Activated T-helper 2 cell treated with anti-CD3 and anti-CD28 coated beads, Interferon-gamma antibody, Interleukin-2, Interleukin-4, amounts not matched to agents 10 μg/mL and 5 μg/mL and 100 μg/mL, durations not matched to agents 14 hours and 24 hours and 36 hours (primary cell): ENCODE measurements around the gene EN2. TPM values are rescaled to one million over a fixed set of nuclear protein-coding genes. Genes with fewer than 3 reads are reported as not detected.

Source experiments
- DNase-seq: peaks from one replicate; pipeline ENCODE4 v3.0.0; 2021; ENCODE audit warnings: low spot score
- H3K27ac Mint-ChIP-seq: one replicate; pipeline ENCODE4 v1.8.0; 2021; ENCODE audit warnings: mixed read lengths
- H3K27me3 Mint-ChIP-seq: one replicate; pipeline ENCODE4 v1.8.0; 2021; ENCODE audit warnings: low read depth, mixed read lengths
- H3K36me3 Mint-ChIP-seq: one replicate; pipeline ENCODE4 v1.8.0; 2021; ENCODE audit warnings: low read depth, mixed read lengths
- H3K4me1 Mint-ChIP-seq: one replicate; pipeline ENCODE4 v1.8.0; 2021; ENCODE audit warnings: low read depth, mixed read lengths
- H3K4me3 Mint-ChIP-seq: one replicate; pipeline ENCODE4 v1.8.0; 2021; ENCODE audit warnings: low read depth, mild to moderate bottlenecking, moderate library complexity, mixed read lengths
- H3K9me3 Mint-ChIP-seq: one replicate; pipeline ENCODE4 v1.8.0; 2021; ENCODE audit warnings: mixed read lengths
- intact Hi-C: fragments of 100-400 bp; cut with micrococcal nuclease; formaldehyde crosslinking; loops from one replicate; pipeline ENCODE4 v1.15.1; 2023
- total RNA-seq: library from RNA; stranded (reverse); gene quantifications from 2 replicates; pipeline ENCODE4 v1.2.3, GENCODE V29; 2022

The EN2 gene
- total RNA-seq, 1 donor from 2014 or later: not detected

DNA sequence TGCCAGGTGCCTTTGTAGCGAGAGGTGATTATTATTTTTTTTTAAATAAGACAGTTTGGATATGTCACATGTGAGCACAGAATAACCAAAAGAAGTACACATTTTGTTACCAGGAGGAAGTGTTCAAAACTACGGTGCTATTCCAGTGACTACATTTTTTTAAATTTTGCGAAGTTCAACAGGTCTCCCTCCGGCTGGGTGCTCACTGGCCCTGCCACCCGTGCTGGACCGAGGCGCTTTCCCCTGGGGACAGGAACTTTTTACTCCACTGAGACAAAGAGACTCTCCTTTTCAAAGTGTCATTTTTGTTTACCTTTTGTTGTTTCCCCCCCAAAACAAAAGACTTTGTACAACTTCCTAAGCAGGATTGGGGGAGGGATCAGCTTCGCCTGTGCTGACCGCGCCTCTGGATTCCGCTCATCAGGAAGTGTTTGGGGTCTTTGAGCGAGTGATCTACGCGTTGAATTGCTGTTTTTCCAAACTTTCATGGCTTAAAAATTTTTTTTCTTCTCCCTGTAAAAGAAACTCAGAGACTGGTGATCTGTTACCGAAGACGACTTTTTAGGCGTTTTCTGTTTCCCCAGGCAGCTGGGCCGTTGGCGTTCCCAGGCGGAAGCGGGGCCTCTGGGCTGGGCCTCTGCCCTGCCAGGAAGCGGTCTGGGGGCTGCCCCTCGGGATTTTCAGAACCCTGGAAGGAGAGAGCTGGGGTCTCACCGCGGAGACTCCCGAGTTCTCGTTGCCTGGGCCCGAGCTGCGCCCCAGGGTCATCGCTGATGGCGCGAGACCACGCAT lies 7.2 kb downstream of the EN2 start:
- Mint-ChIP-seq H3K36me3 (no peaks in the 10 kb centered on the region), H3K27me3 (peaks cover 78% of the 10 kb centered on the region), H3K4me1 (no peaks in the 10 kb centered on the region), H3K9me3 (no peaks in the 10 kb centered on the region), H3K4me3 (no peak overlapping the region), H3K27ac (no peak overlapping the region)
- intact Hi-C loops: no loop called here
- no peak for DNase-seq

DNA sequence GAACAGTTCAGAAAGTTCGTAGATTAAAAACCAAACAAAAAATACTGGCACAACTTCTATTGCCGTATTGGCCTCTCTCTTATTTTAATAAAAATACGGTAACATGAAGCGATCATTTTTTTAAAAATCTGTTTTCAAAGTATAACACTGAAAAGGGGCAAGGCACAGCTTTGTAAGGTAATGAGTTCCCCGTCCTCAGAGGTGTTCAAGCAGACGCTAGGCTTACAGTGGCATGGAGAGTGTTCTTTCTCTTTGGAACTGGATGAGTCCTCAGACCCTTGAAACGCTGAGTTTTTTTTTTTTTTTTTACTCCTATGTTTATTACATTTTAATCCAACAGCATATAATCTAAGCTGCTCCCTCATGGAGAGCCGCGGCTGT lies 7.8 kb downstream of the EN2 start:
- Mint-ChIP-seq H3K4me1 (no peaks in the 10 kb centered on the region), H3K9me3 (no peaks in the 10 kb centered on the region), H3K27me3 (peaks cover 82% of the 10 kb centered on the region), H3K4me3 (no peak overlapping the region), H3K27ac (no peak overlapping the region), H3K36me3 (no peaks in the 10 kb centered on the region)
- intact Hi-C loops: loop anchor here (2.0 kb wide), 2 partner anchors 13 to 339 kb away; no protein-coding TSS in a partner anchor
- DNase-seq: no peak

DNA sequence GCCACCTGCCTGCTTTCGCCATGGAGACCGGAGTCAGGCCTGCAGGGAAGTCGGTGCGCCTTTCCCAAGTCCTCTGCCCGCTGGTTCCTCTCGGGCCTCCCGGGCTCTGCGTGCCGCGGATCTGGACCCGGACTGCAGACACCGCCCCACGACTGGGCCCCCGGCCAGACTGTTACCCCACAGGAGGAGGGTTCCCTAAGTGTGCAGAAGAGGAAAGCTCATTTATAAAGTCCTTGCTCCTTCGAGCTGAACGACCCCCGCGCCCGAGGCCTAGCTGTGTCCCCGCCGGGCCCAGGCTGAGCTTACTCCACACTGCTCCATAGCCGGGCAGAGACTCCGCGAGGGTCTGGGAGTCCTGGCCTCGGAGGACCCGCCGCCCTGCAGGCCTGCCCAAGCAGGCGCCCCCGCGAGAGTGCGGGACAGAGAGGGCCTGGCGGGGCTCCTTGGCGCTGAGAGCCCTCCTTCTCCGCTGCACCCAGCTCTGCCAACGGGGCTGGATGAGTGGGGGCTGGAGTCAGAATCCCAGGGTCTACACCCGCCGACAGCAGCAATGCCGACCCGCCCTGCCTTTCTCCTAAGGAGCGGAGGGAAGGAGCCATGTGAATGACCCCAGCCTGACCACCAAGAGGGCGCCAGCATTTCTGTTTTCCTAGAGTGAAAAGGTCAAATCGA lies 8.3 kb downstream of the EN2 start:
- peaks cover 82% of the 10 kb centered on the region for H3K27me3 Mint-ChIP-seq
- no peak overlapping the region for H3K27ac Mint-ChIP-seq
- peaks cover 2% of the 10 kb centered on the region for H3K4me1 Mint-ChIP-seq
- intact Hi-C loops: loop anchor here (2.0 kb wide), 2 partner anchors 13 to 339 kb away; no protein-coding TSS in a partner anchor
- no peak for DNase-seq
- H3K4me3 Mint-ChIP-seq: no peak overlapping the region
- no peaks in the 10 kb centered on the region for H3K36me3 Mint-ChIP-seq
- H3K9me3 Mint-ChIP-seq: no peaks in the 10 kb centered on the region

DNA sequence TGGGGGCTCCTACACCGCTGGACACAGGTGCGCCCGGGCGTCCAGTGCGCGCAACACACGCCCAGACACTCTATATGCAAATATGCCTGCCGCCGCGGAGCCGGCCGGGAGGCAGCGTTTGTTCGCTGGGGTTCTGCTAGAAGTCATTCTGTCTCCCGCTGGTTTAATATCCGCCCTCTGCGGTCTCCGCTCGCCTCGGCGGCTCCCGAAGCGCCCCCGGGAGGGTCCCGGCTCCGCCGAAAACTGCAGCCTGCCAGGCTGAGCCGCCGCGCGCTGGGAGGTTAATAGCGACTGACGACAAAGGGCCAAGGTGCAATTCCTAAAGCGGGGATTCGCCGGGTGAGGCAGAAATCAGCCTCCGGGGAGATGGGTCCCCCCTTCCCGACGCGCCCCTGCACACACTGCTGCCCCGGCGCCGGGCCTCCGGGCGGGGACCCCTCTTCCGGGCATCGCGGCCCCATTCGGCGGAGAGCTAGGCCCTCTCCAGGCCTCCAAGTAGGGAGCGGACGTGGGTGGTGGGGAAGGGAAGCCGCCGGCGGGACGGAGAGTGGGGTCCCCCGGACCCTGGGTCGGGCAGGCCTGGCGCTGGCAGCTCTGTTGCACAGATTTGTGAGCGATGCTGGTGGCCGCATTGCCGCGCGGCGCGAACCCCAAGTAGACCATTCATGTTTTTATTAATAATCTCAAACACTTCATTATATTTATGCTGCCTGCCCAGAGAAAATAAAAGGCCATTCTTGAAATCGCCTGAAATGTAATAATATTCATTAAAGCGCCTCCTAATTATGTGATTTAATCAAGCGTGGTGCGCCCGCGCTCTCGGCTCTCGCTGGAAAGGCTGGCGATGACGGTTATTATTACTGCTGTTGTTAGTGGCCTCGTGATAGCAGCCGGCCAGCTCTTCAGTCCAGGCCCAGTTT lies 9.1 kb downstream of the EN2 start:
- H3K36me3 Mint-ChIP-seq: no peaks in the 10 kb centered on the region
- no peak overlapping the region for H3K27ac Mint-ChIP-seq
- peak; percentile 38 for DNase-seq
- no peaks in the 10 kb centered on the region for H3K9me3 Mint-ChIP-seq
- no peak overlapping the region for H3K4me3 Mint-ChIP-seq
- intact Hi-C loops: loop anchor here (2.0 kb wide), 2 partner anchors 14 to 338 kb away; no protein-coding TSS in a partner anchor
- H3K4me1 Mint-ChIP-seq: peaks cover 3% of the 10 kb centered on the region
- H3K27me3 Mint-ChIP-seq: peaks cover 81% of the 10 kb centered on the region

DNA sequence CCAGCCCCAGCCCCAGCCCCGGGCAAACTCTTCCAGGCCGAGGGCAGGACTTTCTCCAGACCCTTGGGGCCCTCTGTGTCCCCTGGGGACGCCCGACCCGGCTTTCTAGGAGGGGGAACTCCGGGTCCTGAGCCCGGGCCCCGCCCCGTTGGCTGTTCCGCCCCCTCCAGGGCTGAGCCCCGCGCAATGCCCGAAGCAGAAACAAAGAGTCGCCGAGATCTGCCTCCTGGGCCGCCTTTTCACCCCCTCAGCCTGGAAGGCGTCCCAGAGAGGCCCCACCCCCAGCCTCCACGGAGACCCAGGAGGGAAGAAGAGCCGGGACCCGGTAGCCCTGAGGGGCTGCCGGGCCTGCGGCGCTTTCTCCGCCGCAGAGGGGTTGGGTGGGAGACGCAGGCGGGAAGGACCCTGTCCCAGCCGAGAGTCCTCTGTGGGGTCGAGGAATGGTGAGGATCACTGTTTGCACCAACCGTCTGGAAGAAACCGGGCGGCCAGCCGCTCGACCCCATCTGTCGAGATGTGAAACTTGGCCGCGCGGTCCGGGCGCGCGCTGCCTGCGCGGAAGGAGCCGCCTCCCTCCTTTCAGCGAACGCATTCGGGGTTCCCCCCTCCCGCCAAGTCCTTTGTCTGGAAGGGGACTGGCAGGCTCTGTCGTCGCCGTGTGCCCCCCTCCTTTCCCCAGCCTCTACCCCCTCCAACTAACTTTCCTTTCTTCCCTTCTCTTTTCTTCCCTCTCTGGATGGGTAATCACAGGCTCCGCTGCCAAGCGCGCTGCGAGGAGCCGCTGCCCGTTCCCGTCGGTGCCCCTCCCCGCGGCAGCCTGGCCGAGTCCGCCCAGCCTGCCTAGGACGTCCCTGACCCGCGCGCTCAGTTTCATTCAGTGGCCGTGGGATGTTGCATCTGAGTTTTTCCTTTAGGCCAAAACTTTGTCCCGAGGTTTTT lies 10.2 kb downstream of the EN2 start:
- Mint-ChIP-seq H3K27ac (no peak overlapping the region), H3K4me3 (no peak overlapping the region), H3K4me1 (peaks cover 6% of the 10 kb centered on the region), H3K9me3 (no peaks in the 10 kb centered on the region), H3K27me3 (peaks cover 79% of the 10 kb centered on the region), H3K36me3 (no peaks in the 10 kb centered on the region)
- DNase-seq: no peak
- intact Hi-C loops: loop anchor here (2.0 kb wide), 4 partner anchors 15 to 1537 kb away; no protein-coding TSS in a partner anchor

DNA sequence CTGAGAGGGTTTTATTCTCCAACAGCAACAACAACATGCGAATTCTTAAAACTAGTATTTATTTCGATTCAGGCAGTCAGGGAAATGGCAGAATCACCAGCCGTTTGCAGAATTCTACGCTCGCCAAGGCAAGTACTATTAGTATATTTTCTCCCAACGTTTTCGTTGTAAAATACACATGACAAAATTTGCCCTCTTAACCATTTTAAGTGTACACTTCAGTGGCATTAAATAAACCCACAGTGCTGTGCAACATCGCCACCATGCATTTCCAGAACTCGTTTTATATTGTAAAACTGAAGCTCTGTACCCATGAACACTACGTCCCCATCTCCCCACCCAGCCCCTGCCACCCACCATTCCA lies 10.8 kb downstream of the EN2 start:
- no peaks in the 10 kb centered on the region for H3K9me3 Mint-ChIP-seq
- H3K4me3 Mint-ChIP-seq: no peak overlapping the region
- H3K36me3 Mint-ChIP-seq: no peaks in the 10 kb centered on the region
- intact Hi-C loops: loop anchor here (1.0 to 2.0 kb wide), 3 partner anchors 40 to 1536 kb away; no protein-coding TSS in a partner anchor
- no peak for DNase-seq
- peaks cover 79% of the 10 kb centered on the region for H3K27me3 Mint-ChIP-seq
- H3K27ac Mint-ChIP-seq: no peak overlapping the region
- H3K4me1 Mint-ChIP-seq: peaks cover 6% of the 10 kb centered on the region

DNA sequence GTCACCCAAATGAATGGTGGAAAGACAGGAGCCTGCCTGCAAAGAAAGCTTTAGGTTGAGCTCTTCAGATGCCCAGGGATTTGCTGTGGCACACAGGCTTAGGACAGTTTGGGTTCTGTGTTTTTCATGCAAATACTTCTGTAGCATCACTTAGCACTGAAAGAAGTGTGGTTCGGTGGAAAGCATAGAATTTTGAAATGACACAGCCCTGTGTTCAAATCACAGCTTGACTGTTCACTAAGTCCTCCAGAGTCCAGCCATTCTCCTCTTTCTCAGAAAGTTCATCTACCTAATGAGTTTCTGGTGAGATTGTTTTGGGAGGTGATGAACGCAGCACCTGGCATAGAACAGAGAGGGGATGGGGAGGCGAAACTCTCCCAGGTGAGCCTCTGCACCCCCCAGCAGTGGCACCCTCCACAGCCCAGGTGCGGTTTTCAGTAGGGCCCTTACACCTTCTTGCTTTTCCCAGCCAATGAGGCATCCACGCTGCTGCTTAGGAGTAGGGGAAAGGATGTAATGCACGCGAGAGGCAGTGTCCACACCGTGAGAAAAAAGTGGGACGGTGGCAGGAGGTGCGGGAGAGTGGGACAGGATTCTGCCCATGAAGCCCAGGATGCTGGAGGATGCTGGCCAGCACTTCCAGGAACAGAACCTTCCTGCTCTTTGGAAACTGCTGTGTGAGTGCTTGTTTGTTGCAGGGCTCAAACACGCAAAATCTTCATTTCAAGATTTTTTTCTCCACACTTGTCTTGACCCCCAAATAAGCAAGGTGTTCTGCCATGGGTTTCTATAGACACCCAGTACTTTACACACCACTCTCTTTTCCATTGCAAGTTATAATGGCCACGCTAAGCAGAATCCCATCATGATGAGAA lies 11.6 kb downstream of the EN2 start:
- no peak for DNase-seq
- intact Hi-C loops: loop anchor here (1.0 to 10.0 kb wide), 5 partner anchors 39 to 1535 kb away; no protein-coding TSS in a partner anchor
- no peak overlapping the region for H3K27ac Mint-ChIP-seq
- H3K27me3 Mint-ChIP-seq: peaks cover 81% of the 10 kb centered on the region
- H3K36me3 Mint-ChIP-seq: no peaks in the 10 kb centered on the region
- H3K9me3 Mint-ChIP-seq: no peaks in the 10 kb centered on the region
- no peak overlapping the region for H3K4me3 Mint-ChIP-seq
- peaks cover 6% of the 10 kb centered on the region for H3K4me1 Mint-ChIP-seq

DNA sequence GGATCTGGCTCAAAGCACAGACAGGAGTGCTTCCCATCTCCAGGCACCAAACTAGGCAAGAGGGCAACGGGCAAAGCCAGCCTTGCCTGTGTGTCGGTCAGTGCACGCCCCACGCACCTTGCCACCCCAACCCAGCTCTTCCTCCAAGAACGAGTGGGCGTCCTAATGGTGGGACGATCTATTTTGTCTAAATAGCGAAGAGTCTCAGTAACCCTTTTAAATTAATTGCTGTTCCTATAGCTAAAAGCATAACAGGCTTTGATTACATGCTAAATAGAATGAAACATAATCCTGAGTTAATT lies 12.2 kb downstream of the EN2 start:
- intact Hi-C loops: loop anchor here (10.0 kb wide), 2 partner anchors 265 kb away; no protein-coding TSS in a partner anchor
- Mint-ChIP-seq H3K4me3 (no peak overlapping the region), H3K9me3 (no peaks in the 10 kb centered on the region), H3K27me3 (peaks cover 81% of the 10 kb centered on the region), H3K27ac (no peak overlapping the region), H3K36me3 (no peaks in the 10 kb centered on the region), H3K4me1 (peaks cover 6% of the 10 kb centered on the region)
- no peak for DNase-seq

DNA sequence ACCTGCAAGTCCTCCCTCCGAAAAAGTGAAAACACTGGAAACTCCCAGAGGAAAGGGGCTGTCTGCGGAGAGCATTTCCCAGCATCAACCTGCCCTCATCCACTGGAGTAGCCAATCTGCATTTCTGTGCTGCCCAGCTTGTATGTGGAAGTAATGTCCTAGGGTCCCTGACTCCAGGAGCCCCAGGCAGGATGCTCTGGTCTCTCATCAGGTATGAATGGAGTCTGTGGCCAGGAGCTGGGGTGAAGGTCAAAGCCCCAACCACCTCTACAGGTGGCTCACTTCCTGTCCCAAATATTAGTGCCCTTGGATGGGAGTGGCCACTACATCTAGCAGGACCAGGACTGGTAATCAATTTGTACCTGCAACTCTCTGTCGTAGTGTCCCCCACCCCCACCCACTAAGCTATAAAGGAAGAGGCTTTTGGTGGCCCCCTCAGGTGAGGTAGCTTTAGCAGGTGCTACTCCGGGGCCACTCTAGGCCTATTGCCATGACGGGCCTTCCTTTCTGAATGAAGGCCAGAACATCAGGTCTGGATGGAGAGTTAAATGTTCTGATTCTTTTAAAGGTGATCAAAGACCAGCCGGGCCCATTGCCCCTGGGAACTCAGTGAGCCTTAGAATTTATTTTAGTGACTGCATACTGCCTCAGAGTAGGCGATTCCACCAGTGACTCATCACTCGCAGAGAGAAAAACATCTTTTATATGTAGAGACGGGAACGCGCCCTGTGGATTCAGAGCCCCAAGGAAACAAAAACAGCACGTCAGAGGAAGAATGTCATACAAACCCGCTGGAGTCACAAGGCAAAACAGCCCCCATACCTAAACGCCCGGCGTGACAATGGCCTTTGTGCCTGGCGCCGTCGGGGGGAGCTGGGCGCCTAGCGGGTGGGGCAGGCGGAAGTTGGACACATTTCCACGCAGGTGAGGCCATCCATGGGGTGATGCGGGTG lies 13.0 kb downstream of the EN2 start:
- Mint-ChIP-seq H3K9me3 (peaks cover under 1% of the 10 kb centered on the region), H3K4me3 (no peak overlapping the region), H3K27ac (no peak overlapping the region), H3K27me3 (peaks cover 79% of the 10 kb centered on the region), H3K4me1 (peaks cover 6% of the 10 kb centered on the region), H3K36me3 (no peaks in the 10 kb centered on the region)
- no peak for DNase-seq
- intact Hi-C loops: loop anchor here (10.0 kb wide), 2 partner anchors 264 to 266 kb away; no protein-coding TSS in a partner anchor

DNA sequence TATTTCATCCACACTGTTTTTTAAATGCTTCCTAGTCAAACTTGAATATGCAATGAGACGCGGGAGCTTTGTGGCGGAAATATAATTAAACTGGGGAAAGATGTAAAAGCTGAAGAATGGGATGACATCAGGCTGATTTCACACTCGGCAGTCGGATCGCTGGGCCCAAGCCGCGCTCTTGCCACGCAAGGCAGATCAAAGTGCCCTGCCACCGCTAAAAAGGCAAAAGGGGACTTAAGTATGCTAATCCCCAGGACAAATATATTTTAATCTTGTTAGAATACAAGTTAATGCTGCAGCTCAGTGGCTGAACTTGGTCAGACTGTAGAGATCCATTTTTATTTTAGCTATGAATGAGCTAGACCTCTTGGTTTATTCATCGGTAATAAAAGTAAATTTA lies 13.8 kb downstream of the EN2 start:
- H3K4me3 Mint-ChIP-seq: no peak overlapping the region
- peaks cover 84% of the 10 kb centered on the region for H3K27me3 Mint-ChIP-seq
- peaks cover 9% of the 10 kb centered on the region for H3K4me1 Mint-ChIP-seq
- H3K27ac Mint-ChIP-seq: no peak overlapping the region
- H3K9me3 Mint-ChIP-seq: peaks cover 5% of the 10 kb centered on the region
- intact Hi-C loops: loop anchor here (10.0 kb wide), 2 partner anchors 263 to 267 kb away; no protein-coding TSS in a partner anchor
- DNase-seq: no peak
- no peaks in the 10 kb centered on the region for H3K36me3 Mint-ChIP-seq
